Omental fat pad (tissue), 4 donors: ENCODE data around the gene GABARAP. TPM values are rescaled to one million over a fixed set of nuclear protein-coding genes. Genes with fewer than 3 reads are reported as not detected.

Source experiments
- ATAC-seq: fragments of 150-250 bp; one replicate; pipeline ENCODE4 v1.9.1; 2016; ENCODE audit warnings: mild to moderate bottlenecking, moderate library complexity; ENCODE audit not compliant: low FRiP score
- DNase-seq: peaks from one replicate; pipeline ENCODE4 v3.0.0-alpha.2; 2019; ENCODE audit warnings: low spot score
- CTCF ChIP-seq, 3 donors: fragments of 450-650 bp; IDR thresholded peaks; one replicate each; pipeline ENCODE4 v1.5.1; 2016 to 2017; ENCODE audit warnings: antibody characterized with exemption in 3 of 3, mild to moderate bottlenecking in 3 of 3, moderate library complexity in 2 of 3
- total RNA-seq, 4 donors: library from RNA; depleted of rRNA; stranded (reverse); fragments of >200 nt; gene quantifications; one replicate each; pipeline ENCODE4 v1.1.0, GENCODE V29; 2016

Gene GABARAP
- total RNA-seq, 4 donors from 2014 or later = 316 to 526 (median 376) TPM

- no peak for DNase-seq
- no peak for TF ChIP-seq CTCF (IDR thresholded peaks at IDR 0.05)
- no peak for ATAC-seq
These were observed 16.4 kb downstream of the GABARAP start for GRCh38 chr17:7225711-7226331.

GRCh38 chr17:7224661-7225111 lies 17.6 kb downstream of the GABARAP start:
- no peak for DNase-seq
- no peak for ATAC-seq
- TF ChIP-seq CTCF (IDR thresholded peaks at IDR 0.05) = no peak

- DNase-seq (no peak), ATAC-seq (no peak)
These were observed 18.1 kb downstream of the GABARAP start for GRCh38 chr17:7224110-7224509.

GRCh38 chr17:7223375-7223774 lies 18.9 kb downstream of the GABARAP start:
- no peak for TF ChIP-seq CTCF (IDR thresholded peaks at IDR 0.05)
- ATAC-seq = no peak

More at GRCh38 chr17:7224110-7224509, 18.1 kb downstream of the GABARAP start:
- TF ChIP-seq CTCF (IDR thresholded peaks at IDR 0.05) = no peak

GRCh38 chr17:7222972-7223292 lies 19.3 kb downstream of the GABARAP start:
- no peak for TF ChIP-seq CTCF (IDR thresholded peaks at IDR 0.05)
- no peak for ATAC-seq
- DNase-seq = no peak

More at GRCh38 chr17:7223375-7223774, 18.9 kb downstream of the GABARAP start:
- DNase-seq = no peak

GRCh38 chr17:7222093-7222971 lies 19.9 kb downstream of the GABARAP start:
- ATAC-seq (no peak), DNase-seq (no peak)

More at GRCh38 chr17:7222093-7222971, 19.9 kb downstream of the GABARAP start:
- no peak for TF ChIP-seq CTCF (IDR thresholded peaks at IDR 0.05)
